ENCODE measurements around the gene ADAMTS20.

The ADAMTS20 gene

DNA sequence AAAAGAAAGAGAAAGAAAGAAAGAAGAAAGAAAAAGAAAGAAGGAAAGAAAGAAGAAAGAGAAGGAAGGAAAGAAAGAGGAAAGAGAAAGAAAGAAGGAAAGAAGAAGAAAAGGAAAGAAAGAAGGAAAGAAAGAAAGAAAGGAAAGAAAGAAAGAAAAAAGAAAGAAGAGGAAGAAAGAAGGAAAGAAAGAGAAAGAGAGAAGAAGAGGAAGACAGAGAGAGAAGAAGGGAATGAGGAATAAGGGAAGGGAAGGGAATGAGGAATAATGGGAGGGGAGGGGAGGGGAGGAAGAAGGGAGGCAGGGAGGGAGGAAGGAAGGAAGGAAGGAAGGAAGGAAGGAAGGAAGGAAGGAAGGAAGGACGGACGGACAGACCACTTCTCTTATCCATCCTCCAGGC lies 246.9 kb downstream of the ADAMTS20 start:
- no peak for DNase-seq (ENCODE audit: extremely low spot score)
- ChIA-PET POLR2A (no interaction called here), CTCF (no interaction called here)
- TF ChIP-seq NFRKB (IDR thresholded peaks at IDR 0.05) (no peak), FOXA1 (IDR thresholded peaks at IDR 0.05) (no peak), FOXK2 (IDR thresholded peaks at IDR 0.05) (no peak), CTBP1 (IDR thresholded peaks at IDR 0.05; ENCODE audit: borderline replicate concordance) (no peak), SUZ12 (IDR thresholded peaks at IDR 0.05) (no peak), LEF1 (IDR thresholded peaks at IDR 0.05; ENCODE audit: borderline replicate concordance) (no peak), HDGF (IDR thresholded peaks at IDR 0.05; ENCODE audit: borderline replicate concordance) (no peak), ELF4 (IDR thresholded peaks at IDR 0.05) (no peak), ARNT (IDR thresholded peaks at IDR 0.05) (no peak), BHLHE40 (IDR thresholded peaks at IDR 0.05; ENCODE audit: borderline replicate concordance) (no peak), L3MBTL2 (conservative IDR thresholded peaks at IDR 0.05) (no peak), SP1 (IDR thresholded peaks at IDR 0.05) (no peak), FOXM1 (IDR thresholded peaks at IDR 0.05; ENCODE audit: borderline replicate concordance) (no peak), ZNF384 (IDR thresholded peaks at IDR 0.05) (no peak), TARDBP (IDR thresholded peaks at IDR 0.05) (no peak)
- TF ChIP-seq, protein P1, sequence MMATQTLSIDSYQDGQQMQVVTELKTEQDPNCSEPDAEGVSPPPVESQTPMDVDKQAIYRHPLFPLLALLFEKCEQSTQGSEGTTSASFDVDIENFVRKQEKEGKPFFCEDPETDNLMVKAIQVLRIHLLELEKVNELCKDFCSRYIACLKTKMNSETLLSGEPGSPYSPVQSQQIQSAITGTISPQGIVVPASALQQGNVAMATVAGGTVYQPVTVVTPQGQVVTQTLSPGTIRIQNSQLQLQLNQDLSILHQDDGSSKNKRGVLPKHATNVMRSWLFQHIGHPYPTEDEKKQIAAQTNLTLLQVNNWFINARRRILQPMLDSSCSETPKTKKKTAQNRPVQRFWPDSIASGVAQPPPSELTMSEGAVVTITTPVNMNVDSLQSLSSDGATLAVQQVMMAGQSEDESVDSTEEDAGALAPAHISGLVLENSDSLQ (IDR thresholded peaks at IDR 0.05) = no peak
